H1 (cell line): ENCODE data around the gene ARHGEF10L. TPM values are rescaled to one million over a fixed set of nuclear protein-coding genes. Genes with fewer than 3 reads are reported as not detected.

Source experiments
- CTCF ChIA-PET: fragments of 300-600 bp; sonication (Branson Sonifier 250); formaldehyde crosslinking; loops from one replicate; lab custom pipeline; 2021; ENCODE audit not compliant: partially characterized antibody; lab: Charles Lee
- POLR2A ChIA-PET: fragments of 300-600 bp; sonication (Branson Sonifier 250); formaldehyde crosslinking; loops from one replicate; lab custom pipeline; 2021; ENCODE audit warnings: inconsistent platforms; ENCODE audit not compliant: partially characterized antibody; lab: Charles Lee
- DNase-seq, 2 experiments: peaks; one replicate each; pipeline versions ENCODE4 v3.0.0 to v3.0.0-alpha.2; 2010 to 2022; ENCODE audit warnings: low spot score in 2 of 2, low read depth in 1 of 2, mixed read lengths in 1 of 2
- FAIRE-seq: peaks from 2 replicates; lab custom pipeline; 2011; peaks lifted over from hg19 to GRCh38; lab: Jason Lieb, UNC
- H2AFZ ChIP-seq: 2 replicates; pipeline ENCODE4 v1.8.1; 2012; ENCODE audit warnings: low read length, inconsistent platforms
- H2AK5ac ChIP-seq: 2 replicates; pipeline ENCODE4 v1.6.1; 2013; ENCODE audit warnings: low read depth, low read length
- H2BK120ac ChIP-seq: replicated peaks from 2 replicates; pipeline ENCODE3; 2013; ENCODE audit warnings: low read depth, low read length, inconsistent platforms
- H2BK12ac ChIP-seq: 2 replicates; pipeline ENCODE4 v1.6.1; 2013; ENCODE audit warnings: low read depth, low read length
- H2BK15ac ChIP-seq: 2 replicates; pipeline ENCODE4 v1.6.1; 2013; ENCODE audit warnings: low read length
- H2BK20ac ChIP-seq: 2 replicates; pipeline ENCODE4 v1.6.1; 2013; ENCODE audit warnings: low read length
- H2BK5ac ChIP-seq: 2 replicates; pipeline ENCODE4 v1.6.1; 2013; ENCODE audit warnings: low read depth, low read length
- H3K14ac ChIP-seq: 2 replicates; pipeline ENCODE4 v1.6.1; 2013; ENCODE audit warnings: inconsistent platforms; ENCODE audit not compliant: insufficient read length
- H3K18ac ChIP-seq: 2 replicates; pipeline ENCODE4 v1.6.1; 2013; ENCODE audit warnings: low read length; ENCODE audit errors: extremely low read depth
- H3K23ac ChIP-seq: 2 replicates; pipeline ENCODE4 v1.6.1; 2013; ENCODE audit warnings: inconsistent platforms; ENCODE audit not compliant: insufficient read length
- H3K23me2 ChIP-seq: 2 replicates; pipeline ENCODE4 v1.6.1; 2013; ENCODE audit warnings: low read depth, low read length
- H3K27ac ChIP-seq: 2 replicates; pipeline ENCODE4 v1.6.1; 2011; ENCODE audit warnings: low read depth, low read length, inconsistent platforms
- H3K27me3 ChIP-seq, 4 experiments: replicated peaks in 1 of 4; 1 replicate in 1 of 4; 2 replicates in 3 of 4; pipeline versions ENCODE4 v1.6.1 to v1.8.1; 2011 to 2013; ENCODE audit warnings: low read length in 3 of 4, mild to moderate bottlenecking in 3 of 4, inconsistent platforms in 2 of 4, mixed read lengths in 2 of 4, moderate library complexity in 1 of 4; ENCODE audit not compliant: control insufficient read depth in 3 of 4, insufficient read depth in 3 of 4; ENCODE audit errors: extremely low read depth in 1 of 4
- H3K36me3 ChIP-seq, 4 experiments: 2 replicates each; pipeline versions ENCODE4 v1.6.1 to v1.8.1; 2011 to 2013; ENCODE audit warnings: mild to moderate bottlenecking in 4 of 4, low read length in 3 of 4, moderate library complexity in 2 of 4, control low read depth in 1 of 4, inconsistent platforms in 1 of 4; ENCODE audit not compliant: insufficient read depth in 4 of 4, control insufficient read depth in 2 of 4
- H3K4ac ChIP-seq: replicated peaks from 2 replicates; pipeline ENCODE3; 2013; ENCODE audit warnings: low read length, low read depth, mixed read lengths, inconsistent platforms; ENCODE audit not compliant: insufficient read length
- H3K4me1 ChIP-seq, 4 experiments: replicated peaks in 1 of 4; 1 replicate in 1 of 4; 2 replicates in 3 of 4; pipeline versions ENCODE4 v1.6.1 to v1.8.1; 2011 to 2013; ENCODE audit warnings: low read length in 3 of 4, inconsistent platforms in 2 of 4, mixed read lengths in 1 of 4; ENCODE audit not compliant: insufficient read depth in 4 of 4, control insufficient read depth in 3 of 4
- H3K4me2 ChIP-seq, 2 experiments: 2 replicates each; pipeline versions ENCODE4 v1.6.1 to v1.8.1; 2011 to 2013; ENCODE audit warnings: low read depth in 2 of 2, low read length in 2 of 2, control low read depth in 1 of 2, inconsistent platforms in 1 of 2, mild to moderate bottlenecking in 1 of 2; ENCODE audit not compliant: insufficient read depth in 1 of 2
- H3K4me3 ChIP-seq, 4 experiments: fragments of 200-600, 300-600 bp in 1 of 4; sonication (generic), shearing (Covaris generic), sonication (Bioruptor Twin) in 1 of 4; 2 replicates each; pipeline versions ENCODE4 v1.5.1 to v1.8.1; 2011 to 2016; ENCODE audit warnings: low read length in 4 of 4, low read depth in 3 of 4, control low read depth in 2 of 4, inconsistent platforms in 2 of 4, mild to moderate bottlenecking in 2 of 4, mixed read lengths in 1 of 4, moderate library complexity in 1 of 4; ENCODE audit not compliant: insufficient read depth in 2 of 4; ENCODE audit errors: extremely low read depth in 1 of 4
- H3K56ac ChIP-seq: replicated peaks from 2 replicates; pipeline ENCODE3; 2013; ENCODE audit warnings: low read depth, mild to moderate bottlenecking, mixed read lengths, low read length, inconsistent platforms; ENCODE audit not compliant: insufficient read length
- H3K79me1 ChIP-seq: 2 replicates; pipeline ENCODE4 v1.6.1; 2013; ENCODE audit warnings: low read depth, low read length, control low read depth
- H3K79me2 ChIP-seq, 2 experiments: 2 replicates each; pipeline versions ENCODE4 v1.6.1 to v1.8.1; 2012 to 2013; ENCODE audit warnings: low read length in 2 of 2, mild to moderate bottlenecking in 2 of 2, inconsistent platforms in 1 of 2; ENCODE audit not compliant: insufficient read depth in 2 of 2, control insufficient read depth in 1 of 2
- H3K9ac ChIP-seq, 4 experiments: replicated peaks in 1 of 4; 1 replicate in 1 of 4; 2 replicates in 3 of 4; pipeline versions ENCODE4 v1.6.1 to v1.8.1; 2011 to 2013; ENCODE audit warnings: low read depth in 3 of 4, low read length in 3 of 4, control low read depth in 2 of 4, mild to moderate bottlenecking in 2 of 4, moderate library complexity in 2 of 4, inconsistent platforms in 1 of 4; ENCODE audit errors: extremely low read depth in 1 of 4
- H3K9me3 ChIP-seq, 2 experiments: 2 replicates each; pipeline versions ENCODE4 v1.6.1 to v1.8.1; 2012 to 2013; ENCODE audit warnings: mild to moderate bottlenecking in 2 of 2, moderate library complexity in 2 of 2, control low read depth in 1 of 2, inconsistent platforms in 1 of 2, low read depth in 1 of 2, low read length in 1 of 2, mixed read lengths in 1 of 2; ENCODE audit not compliant: insufficient read depth in 2 of 2
- H4K20me1 ChIP-seq, 2 experiments: replicated peaks in 1 of 2; 2 replicates each; pipeline versions ENCODE3 to v1.8.1; 2011 to 2013; ENCODE audit warnings: inconsistent platforms in 2 of 2, low read length in 2 of 2, mild to moderate bottlenecking in 1 of 2; ENCODE audit not compliant: insufficient read depth in 2 of 2, control insufficient read depth in 1 of 2
- H4K5ac ChIP-seq: 2 replicates; pipeline ENCODE4 v1.6.1; 2013; ENCODE audit warnings: low read length, low read depth, mixed read lengths, inconsistent platforms; ENCODE audit not compliant: insufficient read length
- H4K8ac ChIP-seq: 2 replicates; pipeline ENCODE4 v1.8.0; 2013; ENCODE audit warnings: mild to moderate bottlenecking, moderate library complexity, low read length, inconsistent platforms; ENCODE audit not compliant: insufficient read depth; ENCODE audit errors: extremely low read depth
- H4K91ac ChIP-seq: replicated peaks from 2 replicates; pipeline ENCODE3; 2013; ENCODE audit warnings: low read length, mixed read lengths, inconsistent platforms; ENCODE audit not compliant: insufficient read length
- ASH2L ChIP-seq: fragments of 200-600, 300-600 bp; sonication (generic); IDR thresholded peaks from one replicate; pipeline ENCODE4 v1.7.1; 2017; ENCODE audit warnings: low read length
- FOSL1 ChIP-seq: IDR thresholded peaks from 2 replicates; pipeline ENCODE4 v1.6.1; 2011; ENCODE audit warnings: mild to moderate bottlenecking, low read depth, low read length, moderate library complexity; ENCODE audit not compliant: insufficient read depth
- GTF2F1 ChIP-seq: IDR thresholded peaks from 2 replicates; pipeline ENCODE4 v1.6.1; 2012; ENCODE audit warnings: low read depth, low read length, improper control_type of control experiment, borderline replicate concordance
- NANOG ChIP-seq: IDR thresholded peaks from 2 replicates; pipeline ENCODE4 v1.6.1; 2011; ENCODE audit warnings: low read length, low read depth, mild to moderate bottlenecking, inconsistent platforms; ENCODE audit not compliant: insufficient read depth, poor library complexity, severe bottlenecking
- PHF8 ChIP-seq: fragments of 200-600 bp; sonication (generic); conservative IDR thresholded peaks from 2 replicates; pipeline ENCODE4 v1.7.1; 2012; ENCODE audit warnings: low read depth, mild to moderate bottlenecking, inconsistent platforms, low read length, moderate library complexity
- POLR2AphosphoS5 ChIP-seq: IDR thresholded peaks from 2 replicates; pipeline ENCODE4 v1.6.1; 2011; ENCODE audit warnings: low read depth, low read length
- RBBP5 ChIP-seq: IDR thresholded peaks from 2 replicates; pipeline ENCODE4 v1.7.1; 2012; ENCODE audit warnings: low read depth, mild to moderate bottlenecking, inconsistent platforms, low read length, moderate library complexity, borderline replicate concordance
- SAP30 ChIP-seq: fragments of 300-600 bp; sonication (generic); IDR thresholded peaks from 2 replicates; pipeline ENCODE4 v1.7.1; 2012; ENCODE audit warnings: low read length, moderate library complexity, mild to moderate bottlenecking, inconsistent platforms; ENCODE audit not compliant: insufficient read depth, insufficient replicate concordance
- SIN3A ChIP-seq, 2 experiments: IDR thresholded peaks in 1 of 2; conservative IDR thresholded peaks in 1 of 2; 2 replicates each; pipeline ENCODE4 v1.6.1; 2011 to 2012; ENCODE audit warnings: low read length in 2 of 2, improper control_type of control experiment in 1 of 2, low read depth in 1 of 2, mild to moderate bottlenecking in 1 of 2
- SUZ12 ChIP-seq: fragments of 200-600 bp; sonication (generic); IDR thresholded peaks from 2 replicates; pipeline ENCODE4 v1.6.1; 2012; ENCODE audit warnings: mild to moderate bottlenecking, inconsistent platforms, low read length, moderate library complexity, mixed read lengths
- TCF12 ChIP-seq: IDR thresholded peaks from 2 replicates; pipeline ENCODE4 v1.6.1; 2011; ENCODE audit warnings: low read depth, mild to moderate bottlenecking, low read length
- ZNF274 ChIP-seq: IDR thresholded peaks from 2 replicates; pipeline ENCODE4 v1.7.0; 2012; ENCODE audit warnings: low read length, borderline replicate concordance; ENCODE audit errors: extremely low read depth
- WGBS, 2 experiments: shearing (Covaris generic) in 1 of 2; methylation state at CpG; one replicate each; pipeline versions ENCODE4 v1.1.6 to v1.1.7; 2013 to 2015; ENCODE audit warnings: low lambda C conversion rate in 2 of 2, mixed read lengths in 2 of 2, inconsistent platforms in 1 of 2, low coverage in 1 of 2, missing lambda C conversion rate in 1 of 2; ENCODE audit not compliant: insufficient replicate concordance in 2 of 2, insufficient coverage in 1 of 2, insufficient read length in 1 of 2; ENCODE audit errors: extremely low coverage in 1 of 2, missing lambda C conversion rate in 1 of 2; 5-methylcytosine and 5-hydroxymethylcytosine counted together
- polyA plus RNA-seq, 7 experiments: library from polyadenylated mRNA; depleted of rRNA in 3 of 7; stranded (reverse) in 5 of 7; unstranded in 2 of 7; fragments of >200 nt in 5 of 7; fragments of 200-250 nt in 2 of 7; gene quantifications; 1 replicate in 5 of 7; 2 replicates in 1 of 7; 4 replicates in 1 of 7; pipeline versions ENCODE4 v1.2.1 to v1.2.3, GENCODE V29; 2011 to 2013; ENCODE audit warnings: missing spikeins in 2 of 7, mixed read lengths in 2 of 7
- total RNA-seq: library from RNA; stranded (reverse); fragmentation: NEBNext Ultra II Directional; extraction: Animal tissue kit (Norgen Biotek cat#: 25700); gene quantifications from 2 replicates; pipeline ENCODE4 v1.2.1, GENCODE V29; 2021

The ARHGEF10L gene
- total and polyA plus RNA-seq, 2 of the 8 experiments (the other 6 are each of a cell fraction or from before 2014, with no cell fraction given): 33.6 to 39.6 TPM

DNA sequence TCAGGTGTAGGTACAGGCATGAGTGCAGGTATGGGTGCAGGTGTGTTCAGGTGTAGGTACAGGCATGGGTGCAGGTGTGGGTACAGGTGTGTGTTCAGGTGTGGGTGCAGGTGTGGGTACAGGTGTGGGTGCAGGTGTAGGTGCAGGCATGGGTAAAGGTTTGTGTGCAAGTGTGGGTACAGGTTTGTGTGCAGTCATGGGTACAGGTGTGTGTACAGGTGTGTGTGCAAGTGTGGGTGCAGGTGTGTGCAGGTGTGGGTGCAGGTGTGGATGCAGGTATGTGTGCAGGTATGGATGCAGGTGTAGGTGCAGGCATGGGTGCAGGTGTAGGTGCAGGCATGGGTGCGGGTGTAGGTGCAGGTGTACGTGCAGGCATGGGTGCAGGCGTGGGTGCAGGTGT, 136.2 kb downstream of the ARHGEF10L start:
- H3K36me3 ChIP-seq: 0 out of 8 replicates have a peak, but pooled peaks cover 0 to 2% (median 0%) of the 10 kb centered on the region in 4 experiments

More for the DNA sequence above, 136.2 kb downstream of the ARHGEF10L start:
- H2BK5ac ChIP-seq: peak overlapping the region; percentile 68
- peaks cover 0 to 12% (median 7%) of the 10 kb centered on the region in 4 experiments; a peak in 5 of 7 replicates for H3K4me1 ChIP-seq
- no peaks in the 10 kb centered on the region; a peak in 1 of 4 replicates for H3K79me2 ChIP-seq
- H3K56ac ChIP-seq: no peak overlapping the region
- no peak overlapping the region for H2BK15ac ChIP-seq
- WGBS, 2 experiments: 82% methylated on average over 3 of the region's 3 CpGs; no CpG with 5 or more reads in 1 of the 2 experiments
- no peak overlapping the region for H3K18ac ChIP-seq
- no peak overlapping the region for H3K4ac ChIP-seq
- no peak overlapping the region for H3K14ac ChIP-seq
- 0 out of 2 replicates have a peak overlapping the region, but pooled peaks have one; percentile 6 for H2AK5ac ChIP-seq
- H3K9ac ChIP-seq: no peak overlapping the region; a peak in 2 of 7 replicates
- no peak overlapping the region for H2BK12ac ChIP-seq
- no peak overlapping the region for H4K5ac ChIP-seq
- FAIRE-seq: no peak
- TF ChIP-seq POLR2AphosphoS5 (no peak), ZNF274 (no peak), PHF8 (no peak), FOSL1 (no peak), ASH2L (no peak), SUZ12 (no peak), RBBP5 (no peak), TCF12 (no peak), SAP30 (no peak), NANOG (no peak), GTF2F1 (no peak), SIN3A (conservative IDR thresholded peaks at IDR 0.05 in 1 of 2, IDR thresholded peaks at IDR 0.05 in 1 of 2; ENCODE audit: low read depth in 1 of 2, low read length in 2 of 2) (no peak)
- no peak overlapping the region for H2BK20ac ChIP-seq
- peaks cover 9 to 21% of the 10 kb centered on the region in 2 experiments for H4K20me1 ChIP-seq
- no peak overlapping the region for H3K27ac ChIP-seq
- no peak overlapping the region for H3K23ac ChIP-seq
- no peak overlapping the region for H3K4me2 ChIP-seq
- no peak overlapping the region for H2BK120ac ChIP-seq
- ChIA-PET POLR2A (no interaction called here), CTCF (no interaction called here)
- H4K8ac ChIP-seq: no peak overlapping the region
- no peak for DNase-seq
- peaks cover 7% of the 10 kb centered on the region for H3K79me1 ChIP-seq
- no peaks in the 10 kb centered on the region for H3K9me3 ChIP-seq
- no peaks in the 10 kb centered on the region for H3K27me3 ChIP-seq
- H2AFZ ChIP-seq: no peak overlapping the region
- H3K23me2 ChIP-seq: no peaks in the 10 kb centered on the region; the same call in 1 of the 2 replicates
- no peak overlapping the region for H4K91ac ChIP-seq
- no peak overlapping the region for H3K4me3 ChIP-seq
